HepG2 (cell line): Measurements from ENCODE around the gene ATAD3C. TPM values are rescaled to one million over a fixed set of nuclear protein-coding genes. Genes with fewer than 3 reads are reported as not detected.
A peak's percentile ranks its signal among the peaks of the same experiment; 100 is the strongest.

Source experiments
- ATAC-seq: fragments of 200-7000 bp; cut with Tn5 transposase; 3 replicates; pipeline ENCODE4 v1.9.1; 2020; ENCODE audit warnings: mild to moderate bottlenecking, moderate library complexity
- BruUV-seq: library from RNA; stranded (reverse); fragments of 400-500 nt; replicated peaks from 2 replicates; lab custom pipeline; 2021; lab: Mats Ljungman, UMichigan
- CTCF ChIA-PET: fragments of 300-600 bp; formaldehyde crosslinking; extraction: SDS; loops from one replicate; lab custom pipeline; 2021; ENCODE audit warnings: low total read pairs, inconsistent platforms, low intra/inter-chr PET ratio; lab: Yijun Ruan, JAX
- POLR2A ChIA-PET: fragments of 350-600 bp; sonication (Branson Sonifier 250); formaldehyde crosslinking; loops from one replicate; lab custom pipeline; 2020; ENCODE audit warnings: antibody characterized with exemption, inconsistent platforms; lab: Yijun Ruan, JAX
- DNase-seq: peaks from one replicate; pipeline ENCODE4 v3.0.0-alpha.2; 2015; ENCODE audit warnings: low spot score
- FAIRE-seq: peaks from 3 replicates; lab custom pipeline; 2011; peaks lifted over from hg19 to GRCh38; lab: Jason Lieb, UNC
- H2AFZ ChIP-seq: one replicate; pipeline ENCODE4 v1.6.1; 2011; ENCODE audit warnings: low read length, inconsistent platforms
- H3K27ac ChIP-seq: fragments of 300-600 bp; 3 replicates; pipeline ENCODE4 v1.8.0; 2011; ENCODE audit warnings: mixed run types, mild to moderate bottlenecking, mixed read lengths, low read length, inconsistent platforms; ENCODE audit not compliant: insufficient read depth; ENCODE audit errors: extremely low read length
- H3K27me3 ChIP-seq, 2 experiments: fragments of 200-600 bp in 1 of 2; 2 replicates in 1 of 2; 3 replicates in 1 of 2; pipeline versions ENCODE4 v1.6.0 to v1.8.0; 2011; ENCODE audit warnings: low read length in 2 of 2, mild to moderate bottlenecking in 2 of 2, moderate library complexity in 2 of 2, inconsistent platforms in 1 of 2; ENCODE audit not compliant: insufficient read depth in 2 of 2, control insufficient read depth in 1 of 2
- H3K36me3 ChIP-seq, 2 experiments: fragments of 200-600 bp in 1 of 2; replicated peaks in 1 of 2; 2 replicates in 1 of 2; 3 replicates in 1 of 2; pipeline versions ENCODE4 v1.5.1 to v1.8.0; 2011; ENCODE audit warnings: low read length in 2 of 2, inconsistent platforms in 1 of 2; ENCODE audit not compliant: insufficient read depth in 2 of 2, control insufficient read depth in 1 of 2
- H3K4me1 ChIP-seq: 2 replicates; pipeline ENCODE4 v1.5.1; 2012; ENCODE audit warnings: low read length, inconsistent platforms; ENCODE audit not compliant: insufficient read depth
- H3K4me2 ChIP-seq: 2 replicates; pipeline ENCODE4 v1.6.0; 2011; ENCODE audit warnings: low read depth, low read length, inconsistent platforms
- H3K4me3 ChIP-seq, 3 experiments: fragments of 200-600 bp in 1 of 3; sonication (generic), shearing (Covaris generic) in 1 of 3; replicated peaks in 1 of 3; 2 replicates each; pipeline ENCODE4 v1.5.1; 2011 to 2016; ENCODE audit warnings: low read length in 3 of 3, inconsistent platforms in 2 of 3, low read depth in 2 of 3, mild to moderate bottlenecking in 2 of 3, control low read depth in 1 of 3, mixed read lengths in 1 of 3; ENCODE audit not compliant: insufficient read depth in 1 of 3
- H3K79me2 ChIP-seq: one replicate; pipeline ENCODE4 v1.6.1; 2011; ENCODE audit warnings: low read length, inconsistent platforms; ENCODE audit not compliant: insufficient read depth
- H3K9ac ChIP-seq: 2 replicates; pipeline ENCODE4 v1.6.0; 2011; ENCODE audit warnings: mild to moderate bottlenecking, low read depth, low read length, inconsistent platforms; ENCODE audit not compliant: insufficient read depth
- H3K9me3 ChIP-seq: 2 replicates; pipeline ENCODE4 v1.5.1; 2012; ENCODE audit warnings: mild to moderate bottlenecking, low read length
- H4K20me1 ChIP-seq: 2 replicates; pipeline ENCODE4 v1.6.0; 2011; ENCODE audit warnings: inconsistent platforms, mild to moderate bottlenecking, low read length, moderate library complexity; ENCODE audit not compliant: insufficient read depth
- AGO1 ChIP-seq: fragments of 200-400 bp; formaldehyde crosslinking; IDR thresholded peaks from 2 replicates; pipeline ENCODE4 v1.6.1; 2017; ENCODE audit warnings: mild to moderate bottlenecking, low read depth, low read length, moderate library complexity; ENCODE audit not compliant: poor library complexity, severe bottlenecking
- AGO2 ChIP-seq: fragments of 200-400 bp; formaldehyde crosslinking; optimal IDR thresholded peaks from 2 replicates; pipeline ENCODE3; 2017; ENCODE audit warnings: mild to moderate bottlenecking, low read depth, low read length, moderate library complexity
- ATF1 ChIP-seq: IDR thresholded peaks from 2 replicates; pipeline ENCODE4 v1.6.1; 2016; ENCODE audit warnings: mild to moderate bottlenecking, control low read depth
- CCAR2 ChIP-seq: fragments of 200-400 bp; formaldehyde crosslinking; optimal IDR thresholded peaks from 2 replicates; pipeline ENCODE3; 2018; ENCODE audit warnings: low read depth, mild to moderate bottlenecking, low read length, moderate library complexity
- CHD2 ChIP-seq: IDR thresholded peaks from 2 replicates; pipeline ENCODE4 v1.6.1; 2011; ENCODE audit warnings: low read depth, low read length, improper control_type of control experiment
- FIP1L1 ChIP-seq: fragments of 200-400 bp; formaldehyde crosslinking; IDR thresholded peaks from 2 replicates; pipeline ENCODE4 v1.6.1; 2018; ENCODE audit warnings: low read depth, mild to moderate bottlenecking, low read length, moderate library complexity, borderline replicate concordance; ENCODE audit not compliant: insufficient read depth
- HMGA1 ChIP-seq: sonication (generic); formaldehyde crosslinking; conservative IDR thresholded peaks from 2 replicates; pipeline ENCODE4 v1.4.0; 2020; ENCODE audit warnings: missing genetic modification reagents
- MXD1 ChIP-seq: sonication (generic); formaldehyde crosslinking; IDR thresholded peaks from 2 replicates; pipeline ENCODE4 v1.4.0; 2020; ENCODE audit warnings: mild to moderate bottlenecking, missing genetic modification reagents
- POLR2A ChIP-seq, 2 experiments: IDR thresholded peaks; 2 replicates each; pipeline ENCODE4 v1.6.1; 2011; ENCODE audit warnings: low read depth in 2 of 2, low read length in 2 of 2, mild to moderate bottlenecking in 1 of 2, moderate library complexity in 1 of 2; ENCODE audit not compliant: insufficient read depth in 1 of 2
- STAG1 ChIP-seq: sonication (generic); formaldehyde crosslinking; IDR thresholded peaks from 2 replicates; pipeline ENCODE4 v1.4.0; 2020; ENCODE audit warnings: missing genetic modification reagents
- ZFP62 ChIP-seq: sonication (generic); formaldehyde crosslinking; IDR thresholded peaks from 2 replicates; pipeline ENCODE4 v1.4.0; 2020; ENCODE audit warnings: missing genetic modification reagents
- ZNF251 ChIP-seq: sonication (generic); formaldehyde crosslinking; IDR thresholded peaks from 2 replicates; pipeline ENCODE4 v1.9.0; 2021; ENCODE audit warnings: mild to moderate bottlenecking, missing genetic modification reagents
- ZNF318 ChIP-seq: sonication (generic); formaldehyde crosslinking; IDR thresholded peaks from 2 replicates; pipeline ENCODE4 v1.4.0; 2020; ENCODE audit warnings: mild to moderate bottlenecking, missing genetic modification reagents
- ZNF335 ChIP-seq: sonication (generic); formaldehyde crosslinking; IDR thresholded peaks from 2 replicates; pipeline ENCODE4 v1.4.0; 2020; ENCODE audit warnings: missing genetic modification reagents
- ZNF639 ChIP-seq: conservative IDR thresholded peaks from 2 replicates; pipeline ENCODE4 v1.6.1; 2018; ENCODE audit warnings: missing genetic modification reagents
- ZNF703 ChIP-seq: sonication (generic); formaldehyde crosslinking; IDR thresholded peaks from 2 replicates; pipeline ENCODE4 v1.5.1; 2020; ENCODE audit warnings: missing genetic modification reagents, mild to moderate bottlenecking, moderate library complexity, borderline replicate concordance
- ZZZ3 ChIP-seq: sonication (generic); formaldehyde crosslinking; IDR thresholded peaks from 2 replicates; pipeline ENCODE4 v1.4.0; 2020; ENCODE audit warnings: missing genetic modification reagents, mild to moderate bottlenecking, borderline replicate concordance
- WGBS: methylation state at CpG from one replicate; pipeline ENCODE4 v1.1.6; 2017; ENCODE audit warnings: low lambda C conversion rate; 5-methylcytosine and 5-hydroxymethylcytosine counted together
- in situ Hi-C: cut with HindIII; loops from 2 replicates; pipeline ENCODE4 v1.10.0; 2017; ENCODE audit warnings: low pct_unique_long_range_greater_than_20kb; ENCODE audit not compliant: extremely low pct_ligation_motif_present
- intact Hi-C: fragments of 100-400 bp; cut with micrococcal nuclease; formaldehyde crosslinking; loops from one replicate; pipeline ENCODE4 v1.10.0; 2022; ENCODE audit not compliant: unreplicated experiment
- polyA plus RNA-seq, 8 experiments: library from polyadenylated mRNA; depleted of rRNA in 3 of 8; stranded (reverse) in 7 of 8; unstranded in 1 of 8; fragments of >200 nt; fragmentation: Illumina TruSeq in 4 of 8; extraction: Trizol in 4 of 8; gene quantifications; 2 replicates each; pipeline versions ENCODE4 v1.2.1 to v1.2.3, GENCODE V29; 2011 to 2016; ENCODE audit warnings: low read depth in 4 of 8, missing spikeins in 1 of 8, mixed read lengths in 1 of 8; ENCODE audit not compliant: insufficient read depth in 1 of 8
- total RNA-seq, 5 experiments: library from RNA; depleted of rRNA; stranded (reverse); fragments of >200 nt; fragmentation: Illumina TruSeq; extraction: Trizol; gene quantifications; 2 replicates each; pipeline ENCODE4 v1.2.3, GENCODE V29; 2016; ENCODE audit warnings: low read depth in 1 of 5

Gene ATAD3C
- total and polyA plus RNA-seq, 2 of the 13 experiments (the other 11 are each of a cell fraction or from before 2014, with no cell fraction given) = 2.4 to 3.2 TPM

- H3K27me3 ChIP-seq = no peaks in the 10 kb centered on the region
- ChIA-PET POLR2A (interaction anchor here (0.8 to 1.5 kb wide), 2 partner anchors 9 to 26 kb away, joined by 3 to 5 read pairs; partner anchors contain the start of gene ANKRD65), CTCF (no interaction called here)
- WGBS = 95% methylated on average over 10 of the region's 13 CpGs
- no peaks in the 10 kb centered on the region for H3K36me3 ChIP-seq
- no peak overlapping the region for H3K27ac ChIP-seq
- peaks cover 27% of the 10 kb centered on the region for H3K4me1 ChIP-seq
- no peak for TF ChIP-seq CHD2
- TF ChIP-seq CCAR2 = no peak
- no peak for TF ChIP-seq ZNF639 (CRISPR knock-in tag)
- TF ChIP-seq MXD1 = no peak
- TF ChIP-seq ZNF335 (CRISPR knock-in tag) = no peak
- peak in 1 of 2 experiments; percentile 48; a peak in 2 of 4 replicates for TF ChIP-seq POLR2A (IDR thresholded peaks at IDR 0.05; ENCODE audit: insufficient read depth in 1 of 2, low read depth in 2 of 2, low read length in 2 of 2)
- no peak for TF ChIP-seq FIP1L1
- peak; percentile 64 for TF ChIP-seq AGO1
- no peak for TF ChIP-seq ZNF703
- no peak for TF ChIP-seq ZFP62 (CRISPR knock-in tag)
- peak; percentile 24 for TF ChIP-seq AGO2
- TF ChIP-seq ATF1 (CRISPR knock-in tag) = no peak
- no peak for TF ChIP-seq HMGA1 (CRISPR knock-in tag)
- TF ChIP-seq ZZZ3 (CRISPR knock-in tag) = no peak
- no peak for TF ChIP-seq STAG1
- TF ChIP-seq ZNF251 = no peak
- TF ChIP-seq ZNF318 (CRISPR knock-in tag) = no peak
- intact Hi-C loops (no loop called here), in situ Hi-C loops (no loop called here)
- H3K79me2 ChIP-seq = peaks cover 21% of the 10 kb centered on the region
- H2AFZ ChIP-seq = no peak overlapping the region
- no peak overlapping the region for H3K4me3 ChIP-seq
- FAIRE-seq (no peak), ATAC-seq (no peak), DNase-seq (no peak)
- H3K4me2 ChIP-seq = no peak overlapping the region
- H3K9ac ChIP-seq = no peak overlapping the region
- peaks cover 18% of the 10 kb centered on the region; the same call in 1 of the 2 replicates for H4K20me1 ChIP-seq
- BruUV-seq = no TSS peak
- no peaks in the 10 kb centered on the region for H3K9me3 ChIP-seq
Measured at GRCh38 chr1:1411626-1412025, 37.9 kb upstream of the ATAD3C start.
